Activated CD4-positive, alpha-beta T cell treated with anti-CD3 and anti-CD28 coated beads, Interleukin-2, amount 10 ng/mL, durations not matched to agents 7 days and 5 days (primary cell): Measurements from ENCODE around the gene LRRTM4. TPM values are rescaled to one million over a fixed set of nuclear protein-coding genes. Genes with fewer than 3 reads are reported as not detected.

Source experiments
- CTCF ChIA-PET: fragments of 350-600 bp; sonication (Branson Sonifier 250); formaldehyde crosslinking; loops from one replicate; lab custom pipeline; 2021; ENCODE audit warnings: antibody characterized with exemption; lab: Charles Lee
- POLR2A ChIA-PET: fragments of 350-600 bp; sonication (Branson Sonifier 250); formaldehyde crosslinking; loops from one replicate; lab custom pipeline; 2021; ENCODE audit warnings: antibody characterized with exemption; lab: Charles Lee
- DNase-seq: peaks from one replicate; pipeline ENCODE4 v3.0.0-alpha.2; 2020
- H3K27ac Mint-ChIP-seq: one replicate; pipeline ENCODE4 v1.8.0; 2021; ENCODE audit warnings: mild to moderate bottlenecking, moderate library complexity, mixed read lengths
- H3K27me3 Mint-ChIP-seq: one replicate; pipeline ENCODE4 v1.8.0; 2021; ENCODE audit warnings: mixed read lengths
- H3K36me3 Mint-ChIP-seq: one replicate; pipeline ENCODE4 v1.8.0; 2021; ENCODE audit warnings: low read depth, mixed read lengths
- H3K4me1 Mint-ChIP-seq: one replicate; pipeline ENCODE4 v1.8.0; 2021; ENCODE audit warnings: mixed read lengths
- H3K4me3 Mint-ChIP-seq: one replicate; pipeline ENCODE4 v1.8.0; 2021; ENCODE audit warnings: mild to moderate bottlenecking, moderate library complexity, mixed read lengths
- H3K9me3 Mint-ChIP-seq: one replicate; pipeline ENCODE4 v1.8.0; 2021; ENCODE audit warnings: mixed read lengths
- total RNA-seq, 2 experiments: library from RNA; stranded (reverse); gene quantifications; one replicate each; pipeline ENCODE4 v1.2.3, GENCODE V29; 2021

LRRTM4 gene
- total RNA-seq, 2 experiments from 2014 or later: not detected

GRCh38 chr2:77268626-77269025, 253.6 kb downstream of the LRRTM4 start:
- Mint-ChIP-seq H3K27me3 (no peaks in the 10 kb centered on the region), H3K9me3 (peaks cover 8% of the 10 kb centered on the region), H3K4me1 (no peaks in the 10 kb centered on the region), H3K27ac (no peak overlapping the region), H3K4me3 (no peak overlapping the region), H3K36me3 (no peaks in the 10 kb centered on the region)
- DNase-seq: no peak
- CTCF ChIA-PET: no interaction called here
- POLR2A ChIA-PET: no interaction called here

- no peak overlapping the region for H3K4me3 Mint-ChIP-seq
- H3K9me3 Mint-ChIP-seq: peaks cover 2% of the 10 kb centered on the region
- ChIA-PET POLR2A (no interaction called here), CTCF (no interaction called here)
- no peak for DNase-seq
- H3K4me1 Mint-ChIP-seq: no peaks in the 10 kb centered on the region
- H3K27ac Mint-ChIP-seq: no peak overlapping the region
- no peaks in the 10 kb centered on the region for H3K36me3 Mint-ChIP-seq
- H3K27me3 Mint-ChIP-seq: no peaks in the 10 kb centered on the region
Observed at GRCh38 chr2:77232909-77233425, 289.2 kb downstream of the LRRTM4 start.

- CTCF ChIA-PET: no interaction called here
- Mint-ChIP-seq H3K4me3 (no peak overlapping the region), H3K4me1 (no peaks in the 10 kb centered on the region), H3K9me3 (peaks cover 2% of the 10 kb centered on the region), H3K27ac (no peak overlapping the region), H3K36me3 (no peaks in the 10 kb centered on the region), H3K27me3 (no peaks in the 10 kb centered on the region)
- DNase-seq: no peak
- POLR2A ChIA-PET: no interaction called here
Observed at GRCh38 chr2:77228391-77228790, 293.8 kb downstream of the LRRTM4 start.

- H3K9me3 Mint-ChIP-seq: no peaks in the 10 kb centered on the region
- ChIA-PET POLR2A (no interaction called here), CTCF (interaction anchor here (0.5 kb wide), 1 partner anchor 31 kb away, joined by 3 read pairs; no protein-coding TSS in a partner anchor)
Observed at GRCh38 chr2:77210725-77211124, 311.5 kb downstream of the LRRTM4 start.

GRCh38 chr2:77207331-77207730, 314.8 kb downstream of the LRRTM4 start:
- Mint-ChIP-seq H3K27me3 (no peaks in the 10 kb centered on the region), H3K36me3 (no peaks in the 10 kb centered on the region), H3K4me3 (no peak overlapping the region), H3K9me3 (no peaks in the 10 kb centered on the region), H3K4me1 (no peaks in the 10 kb centered on the region), H3K27ac (no peak overlapping the region)
- ChIA-PET CTCF (no interaction called here), POLR2A (no interaction called here)
- no peak for DNase-seq

More at GRCh38 chr2:77210725-77211124, 311.5 kb downstream of the LRRTM4 start:
- no peak overlapping the region for H3K27ac Mint-ChIP-seq
- no peaks in the 10 kb centered on the region for H3K36me3 Mint-ChIP-seq
- H3K4me3 Mint-ChIP-seq: no peak overlapping the region
- H3K27me3 Mint-ChIP-seq: no peaks in the 10 kb centered on the region
- no peaks in the 10 kb centered on the region for H3K4me1 Mint-ChIP-seq
- no peak for DNase-seq

- Mint-ChIP-seq H3K4me3 (no peak overlapping the region), H3K36me3 (no peaks in the 10 kb centered on the region)
Observed at GRCh38 chr2:77201755-77202154, 320.4 kb downstream of the LRRTM4 start.

GRCh38 chr2:77199411-77199810, 322.8 kb downstream of the LRRTM4 start:
- CTCF ChIA-PET: interaction anchor here (0.5 kb wide), 1 partner anchor 1470 kb away, joined by 4 read pairs; no protein-coding TSS in a partner anchor
- no peaks in the 10 kb centered on the region for H3K9me3 Mint-ChIP-seq
- H3K4me3 Mint-ChIP-seq: no peak overlapping the region
- H3K36me3 Mint-ChIP-seq: no peaks in the 10 kb centered on the region
- H3K4me1 Mint-ChIP-seq: no peaks in the 10 kb centered on the region
- POLR2A ChIA-PET: no interaction called here
- DNase-seq: no peak
- H3K27me3 Mint-ChIP-seq: no peaks in the 10 kb centered on the region
- H3K27ac Mint-ChIP-seq: no peak overlapping the region

More at GRCh38 chr2:77201755-77202154, 320.4 kb downstream of the LRRTM4 start:
- no peaks in the 10 kb centered on the region for H3K4me1 Mint-ChIP-seq
- H3K9me3 Mint-ChIP-seq: no peaks in the 10 kb centered on the region
- H3K27me3 Mint-ChIP-seq: no peaks in the 10 kb centered on the region
- H3K27ac Mint-ChIP-seq: no peak overlapping the region
- DNase-seq: no peak
- ChIA-PET POLR2A (no interaction called here), CTCF (no interaction called here)

GRCh38 chr2:77193858-77194448, 328.2 kb downstream of the LRRTM4 start:
- POLR2A ChIA-PET: no interaction called here
- no peak for DNase-seq
- no peaks in the 10 kb centered on the region for H3K36me3 Mint-ChIP-seq
- no peaks in the 10 kb centered on the region for H3K9me3 Mint-ChIP-seq
- no peak overlapping the region for H3K27ac Mint-ChIP-seq
- CTCF ChIA-PET: no interaction called here
- H3K4me3 Mint-ChIP-seq: no peak overlapping the region
- H3K4me1 Mint-ChIP-seq: no peaks in the 10 kb centered on the region
- no peaks in the 10 kb centered on the region for H3K27me3 Mint-ChIP-seq

- Mint-ChIP-seq H3K4me1 (no peaks in the 10 kb centered on the region), H3K36me3 (no peaks in the 10 kb centered on the region), H3K4me3 (no peak overlapping the region), H3K27me3 (no peaks in the 10 kb centered on the region), H3K27ac (no peak overlapping the region), H3K9me3 (no peaks in the 10 kb centered on the region)
- ChIA-PET POLR2A (no interaction called here), CTCF (no interaction called here)
- no peak for DNase-seq
Observed at GRCh38 chr2:77192811-77193289, 329.3 kb downstream of the LRRTM4 start.

GRCh38 chr2:77191665-77192064, 330.5 kb downstream of the LRRTM4 start:
- no peak overlapping the region for H3K4me3 Mint-ChIP-seq
- POLR2A ChIA-PET: no interaction called here
- no peaks in the 10 kb centered on the region for H3K36me3 Mint-ChIP-seq

GRCh38 chr2:77190721-77191346, 331.3 kb downstream of the LRRTM4 start:
- no peaks in the 10 kb centered on the region for H3K36me3 Mint-ChIP-seq
- H3K4me3 Mint-ChIP-seq: no peak overlapping the region
- no peak overlapping the region for H3K27ac Mint-ChIP-seq
- DNase-seq: no peak
- CTCF ChIA-PET: no interaction called here
- POLR2A ChIA-PET: no interaction called here
- no peaks in the 10 kb centered on the region for H3K27me3 Mint-ChIP-seq
- no peaks in the 10 kb centered on the region for H3K9me3 Mint-ChIP-seq
- no peaks in the 10 kb centered on the region for H3K4me1 Mint-ChIP-seq

More at GRCh38 chr2:77191665-77192064, 330.5 kb downstream of the LRRTM4 start:
- Mint-ChIP-seq H3K27me3 (no peaks in the 10 kb centered on the region), H3K27ac (no peak overlapping the region), H3K4me1 (no peaks in the 10 kb centered on the region), H3K9me3 (no peaks in the 10 kb centered on the region)
- CTCF ChIA-PET: no interaction called here
- DNase-seq: no peak

- Mint-ChIP-seq H3K4me1 (no peaks in the 10 kb centered on the region), H3K4me3 (no peak overlapping the region), H3K9me3 (peaks cover 12% of the 10 kb centered on the region), H3K36me3 (no peaks in the 10 kb centered on the region), H3K27ac (no peak overlapping the region), H3K27me3 (no peaks in the 10 kb centered on the region)
- CTCF ChIA-PET: no interaction called here
- DNase-seq: no peak
- POLR2A ChIA-PET: no interaction called here
Observed at GRCh38 chr2:77185052-77185451, 337.1 kb downstream of the LRRTM4 start.

- Mint-ChIP-seq H3K36me3 (no peaks in the 10 kb centered on the region), H3K9me3 (peaks cover 13% of the 10 kb centered on the region), H3K4me1 (no peaks in the 10 kb centered on the region), H3K4me3 (no peak overlapping the region), H3K27ac (no peak overlapping the region), H3K27me3 (no peaks in the 10 kb centered on the region)
- CTCF ChIA-PET: no interaction called here
- POLR2A ChIA-PET: no interaction called here
- DNase-seq: no peak
Observed at GRCh38 chr2:77179297-77179696, 342.9 kb downstream of the LRRTM4 start.
